Esophagus muscularis mucosa (tissue), 4 donors: ENCODE data around the gene DOCK2. TPM values are rescaled to one million over a fixed set of nuclear protein-coding genes. Genes with fewer than 3 reads are reported as not detected.

ENCODE experiments used
- DNase-seq: peaks from one replicate; pipeline ENCODE4 v3.0.0-alpha.2; 2017; ENCODE audit errors: extremely low spot score
- H3K27ac ChIP-seq, 4 donors: fragments of 200-600 bp; sonication (generic); replicated peaks in 1 of 4; 1 replicate in 3 of 4; 2 replicates in 1 of 4; pipeline ENCODE4 v1.5.1; 2016 to 2019; ENCODE audit warnings: mild to moderate bottlenecking in 1 of 4
- H3K27me3 ChIP-seq, 4 donors: fragments of 200-600 bp; sonication (generic); one replicate each; pipeline versions ENCODE4 v1.5.1 to v1.6.0; 2016 to 2019
- H3K36me3 ChIP-seq, 4 donors: fragments of 200-600 bp; sonication (generic); one replicate each; pipeline ENCODE4 v1.5.1; 2016 to 2019
- H3K4me1 ChIP-seq, 4 donors: fragments of 200-600 bp; sonication (generic); one replicate each; pipeline ENCODE4 v1.5.1; 2016 to 2019
- H3K4me3 ChIP-seq, 4 donors: fragments of 200-600 bp; sonication (generic); 1 replicate in 2 of 4; 2 replicates in 2 of 4; pipeline ENCODE4 v1.5.1; 2016 to 2019; ENCODE audit warnings: mild to moderate bottlenecking in 4 of 4, moderate library complexity in 1 of 4
- H3K9me3 ChIP-seq, 4 donors: fragments of 200-600 bp; sonication (generic); 1 replicate in 3 of 4; 2 replicates in 1 of 4; pipeline ENCODE4 v1.5.1; 2016 to 2019
- EP300 ChIP-seq: sonication (generic); formaldehyde crosslinking; IDR thresholded peaks from one replicate; pipeline ENCODE4 v1.6.1; 2017; ENCODE audit warnings: antibody characterized with exemption
- POLR2A ChIP-seq: fragments of 450-650 bp; IDR thresholded peaks from one replicate; pipeline ENCODE4 v1.6.1; 2017; ENCODE audit warnings: antibody characterized with exemption, moderate library complexity, mild to moderate bottlenecking, low read depth
- POLR2AphosphoS5 ChIP-seq, 2 donors: sonication (generic); formaldehyde crosslinking; IDR thresholded peaks; one replicate each; pipeline ENCODE4 v1.6.1; 2017; ENCODE audit warnings: antibody characterized with exemption in 2 of 2
- WGBS: methylation state at CpG from one replicate; pipeline ENCODE4 v1.1.5; 2018; 5-methylcytosine and 5-hydroxymethylcytosine counted together
- intact Hi-C: fragments of 100-400 bp; cut with DNase I; formaldehyde crosslinking; loops from one replicate; pipeline ENCODE4 v1.15.1; 2023
- total RNA-seq, 4 donors: library from RNA; depleted of rRNA; stranded (reverse); fragments of >200 nt; gene quantifications; one replicate each; pipeline versions ENCODE4 v1.1.0 to v1.2.1, GENCODE V29; 2016
- TF ChIP-seq, protein P1 (sequence below), 3 experiments: fragments of 200-600 bp in 2 of 3; fragments of 450-650 bp in 1 of 3; sonication (generic) in 2 of 3; IDR thresholded peaks; one replicate each; pipeline ENCODE4 v1.5.1; 2017 to 2019; ENCODE audit warnings: antibody characterized with exemption in 3 of 3, mild to moderate bottlenecking in 2 of 3, moderate library complexity in 1 of 3

DOCK2 gene
- total RNA-seq, 4 donors from 2014 or later = 9.2 to 18.3 (median 13.7) TPM

DNA sequence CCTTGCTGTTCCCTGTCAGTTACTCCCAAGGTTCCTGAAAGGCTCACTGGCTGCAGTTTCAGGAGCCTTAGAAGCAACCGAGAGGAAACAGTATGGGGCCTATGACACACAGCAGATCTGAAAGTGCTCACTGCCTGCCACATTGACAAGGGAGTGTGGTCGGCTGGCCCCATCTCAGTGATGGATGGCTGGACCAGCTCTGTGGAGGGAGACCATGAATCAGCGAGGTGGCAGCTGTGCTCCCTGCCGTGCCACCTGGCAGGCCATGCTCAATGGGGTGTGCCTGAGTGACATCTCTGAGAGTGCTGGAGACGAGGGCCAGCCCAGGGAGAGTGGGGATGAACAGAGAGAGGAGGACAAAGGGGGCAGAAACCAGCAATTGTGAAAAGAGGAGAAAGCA is 49.1 kb downstream of the DOCK2 start:
- no peaks in the 10 kb centered on the region for H3K9me3 ChIP-seq
- no peak overlapping the region for H3K4me3 ChIP-seq
- no peaks in the 10 kb centered on the region for H3K36me3 ChIP-seq
- no peaks in the 10 kb centered on the region for H3K27me3 ChIP-seq
- H3K4me1 ChIP-seq = no peaks in the 10 kb centered on the region
- no peak overlapping the region for H3K27ac ChIP-seq
- TF ChIP-seq, protein P1, sequence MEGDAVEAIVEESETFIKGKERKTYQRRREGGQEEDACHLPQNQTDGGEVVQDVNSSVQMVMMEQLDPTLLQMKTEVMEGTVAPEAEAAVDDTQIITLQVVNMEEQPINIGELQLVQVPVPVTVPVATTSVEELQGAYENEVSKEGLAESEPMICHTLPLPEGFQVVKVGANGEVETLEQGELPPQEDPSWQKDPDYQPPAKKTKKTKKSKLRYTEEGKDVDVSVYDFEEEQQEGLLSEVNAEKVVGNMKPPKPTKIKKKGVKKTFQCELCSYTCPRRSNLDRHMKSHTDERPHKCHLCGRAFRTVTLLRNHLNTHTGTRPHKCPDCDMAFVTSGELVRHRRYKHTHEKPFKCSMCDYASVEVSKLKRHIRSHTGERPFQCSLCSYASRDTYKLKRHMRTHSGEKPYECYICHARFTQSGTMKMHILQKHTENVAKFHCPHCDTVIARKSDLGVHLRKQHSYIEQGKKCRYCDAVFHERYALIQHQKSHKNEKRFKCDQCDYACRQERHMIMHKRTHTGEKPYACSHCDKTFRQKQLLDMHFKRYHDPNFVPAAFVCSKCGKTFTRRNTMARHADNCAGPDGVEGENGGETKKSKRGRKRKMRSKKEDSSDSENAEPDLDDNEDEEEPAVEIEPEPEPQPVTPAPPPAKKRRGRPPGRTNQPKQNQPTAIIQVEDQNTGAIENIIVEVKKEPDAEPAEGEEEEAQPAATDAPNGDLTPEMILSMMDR (IDR thresholded peaks at IDR 0.05) = no peak
- no peak for TF ChIP-seq POLR2A
- TF ChIP-seq POLR2AphosphoS5 (IDR thresholded peaks at IDR 0.05) = no peak
- DNase-seq = no peak
- intact Hi-C loops = no loop called here
- WGBS = 45% methylated on average over 5 of the region's 5 CpGs

DNA sequence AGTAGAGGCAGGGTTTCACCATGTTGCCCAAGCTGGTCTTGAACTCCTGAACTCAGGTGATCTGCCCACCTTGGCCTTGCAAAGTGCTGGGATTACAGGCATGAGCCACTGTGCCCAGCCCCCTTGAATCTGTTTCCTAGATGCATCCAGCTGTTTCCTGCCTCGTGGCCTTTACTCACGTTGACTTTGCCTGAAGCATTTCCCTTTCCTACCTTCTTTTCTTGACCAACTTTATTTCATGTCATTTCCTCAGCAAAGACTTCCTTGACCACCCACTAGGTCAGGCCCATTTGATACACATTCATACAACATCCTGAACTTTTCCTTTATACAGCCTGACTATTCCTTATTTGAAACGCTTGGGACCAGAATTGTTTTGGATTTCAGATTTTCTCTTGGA is 51.0 kb downstream of the DOCK2 start:
- no peaks in the 10 kb centered on the region for H3K27me3 ChIP-seq
- TF ChIP-seq, protein P1 (IDR thresholded peaks at IDR 0.05) = no peak
- no peak for TF ChIP-seq EP300
- TF ChIP-seq POLR2A = no peak
- TF ChIP-seq POLR2AphosphoS5 (IDR thresholded peaks at IDR 0.05) = no peak
- no peak overlapping the region for H3K4me3 ChIP-seq
- no peaks in the 10 kb centered on the region for H3K4me1 ChIP-seq
- 67% methylated on average over 3 of the region's 3 CpGs for WGBS
- no peak overlapping the region for H3K27ac ChIP-seq
- intact Hi-C loops = no loop called here
- H3K9me3 ChIP-seq = no peaks in the 10 kb centered on the region
- H3K36me3 ChIP-seq = no peaks in the 10 kb centered on the region
- DNase-seq = no peak

DNA sequence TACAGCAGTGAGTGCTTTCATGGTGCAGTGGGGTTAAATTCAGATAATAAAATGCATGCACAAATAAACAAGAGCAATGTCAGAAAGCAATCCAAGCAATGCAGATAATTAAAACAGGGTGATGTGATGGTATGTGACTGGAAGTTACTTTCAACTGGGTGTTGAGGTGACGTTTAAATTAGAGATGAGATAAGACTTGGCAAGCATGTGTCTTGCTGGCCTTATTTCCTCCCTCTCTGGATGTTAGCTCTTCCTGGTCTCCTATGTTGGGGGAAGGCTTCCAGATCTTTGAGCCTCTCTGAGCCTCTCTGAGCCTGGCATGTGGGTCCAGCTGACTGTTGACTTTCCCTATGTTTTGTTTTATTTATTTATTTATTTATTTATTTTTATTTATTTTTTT is 54.4 kb downstream of the DOCK2 start:
- WGBS = 29% methylated on average over 1 of the region's 1 CpG
- Histone ChIP-seq H3K27me3 (no peaks in the 10 kb centered on the region), H3K4me3 (no peak overlapping the region), H3K4me1 (no peaks in the 10 kb centered on the region), H3K27ac (no peak overlapping the region), H3K36me3 (no peaks in the 10 kb centered on the region), H3K9me3 (no peaks in the 10 kb centered on the region)
- no peak for DNase-seq
- no peak for TF ChIP-seq POLR2A
- no peak for TF ChIP-seq POLR2AphosphoS5 (IDR thresholded peaks at IDR 0.05)
- TF ChIP-seq, protein P1 (IDR thresholded peaks at IDR 0.05) = no peak
- TF ChIP-seq EP300 = no peak
- intact Hi-C loops = no loop called here

GRCh38 chr5:169694091-169694625 is 57.1 kb downstream of the DOCK2 start:
- DNase-seq = no peak
- Histone ChIP-seq H3K9me3 (no peaks in the 10 kb centered on the region), H3K27ac (no peak overlapping the region), H3K4me1 (no peaks in the 10 kb centered on the region), H3K27me3 (no peaks in the 10 kb centered on the region), H3K36me3 (no peaks in the 10 kb centered on the region), H3K4me3 (no peak overlapping the region)
- TF ChIP-seq EP300 = no peak
- TF ChIP-seq POLR2AphosphoS5 (IDR thresholded peaks at IDR 0.05) = no peak
- TF ChIP-seq POLR2A = no peak
- TF ChIP-seq, protein P1 (IDR thresholded peaks at IDR 0.05) = no peak
- 80% methylated on average over 2 of the region's 3 CpGs for WGBS
- intact Hi-C loops = no loop called here

GRCh38 chr5:169695025-169695625 is 58.0 kb downstream of the DOCK2 start:
- 78% methylated on average over 6 of the region's 6 CpGs for WGBS

More at GRCh38 chr5:169695025-169695625, 58.0 kb downstream of the DOCK2 start:
- no peak for DNase-seq
- H3K27me3 ChIP-seq = no peaks in the 10 kb centered on the region
- TF ChIP-seq POLR2AphosphoS5 (IDR thresholded peaks at IDR 0.05) (no peak), POLR2A (no peak), EP300 (no peak)
- TF ChIP-seq, protein P1 (IDR thresholded peaks at IDR 0.05) = no peak
- no peak overlapping the region for H3K4me3 ChIP-seq
- intact Hi-C loops = no loop called here
- H3K36me3 ChIP-seq = no peaks in the 10 kb centered on the region
- H3K4me1 ChIP-seq = no peaks in the 10 kb centered on the region
- H3K27ac ChIP-seq = no peak overlapping the region
- no peaks in the 10 kb centered on the region for H3K9me3 ChIP-seq
